HEK293T (cell line): ENCODE data around the gene SLC6A17.

Experiments used
- ARNT ChIP-seq: fragments of 450-650 bp; IDR thresholded peaks from 2 replicates; pipeline ENCODE4 v1.6.1; 2017; ENCODE audit warnings: mild to moderate bottlenecking
- BHLHE40 ChIP-seq: fragments of 450-650 bp; IDR thresholded peaks from 2 replicates; pipeline ENCODE4 v1.6.1; 2016; ENCODE audit warnings: mild to moderate bottlenecking, moderate library complexity, borderline replicate concordance
- ELF4 ChIP-seq: fragments of 450-650 bp; IDR thresholded peaks from 2 replicates; pipeline ENCODE4 v1.6.1; 2017; ENCODE audit warnings: antibody characterized with exemption
- FOXA1 ChIP-seq: fragments of 450-650 bp; IDR thresholded peaks from 2 replicates; pipeline ENCODE4 v1.6.1; 2016; ENCODE audit warnings: mild to moderate bottlenecking
- FOXK2 ChIP-seq: fragments of 450-650 bp; IDR thresholded peaks from 2 replicates; pipeline ENCODE4 v1.6.1; 2016; ENCODE audit warnings: mild to moderate bottlenecking
- FOXM1 ChIP-seq: fragments of 450-650 bp; IDR thresholded peaks from 2 replicates; pipeline ENCODE4 v1.6.1; 2017; ENCODE audit warnings: mild to moderate bottlenecking, borderline replicate concordance
- HDGF ChIP-seq: fragments of 450-650 bp; IDR thresholded peaks from 2 replicates; pipeline ENCODE4 v1.6.1; 2017; ENCODE audit warnings: antibody characterized with exemption, borderline replicate concordance
- L3MBTL2 ChIP-seq: fragments of 450-650 bp; conservative IDR thresholded peaks from 2 replicates; pipeline ENCODE4 v1.6.1; 2016; ENCODE audit warnings: mild to moderate bottlenecking
- NFRKB ChIP-seq: fragments of 450-650 bp; IDR thresholded peaks from 2 replicates; pipeline ENCODE4 v1.6.1; 2016; ENCODE audit warnings: mild to moderate bottlenecking, moderate library complexity
- SP1 ChIP-seq: fragments of 450-650 bp; IDR thresholded peaks from 2 replicates; pipeline ENCODE4 v1.6.1; 2017
- SUZ12 ChIP-seq: fragments of 450-650 bp; IDR thresholded peaks from 2 replicates; pipeline ENCODE4 v1.6.1; 2016; ENCODE audit warnings: mild to moderate bottlenecking
- TARDBP ChIP-seq: fragments of 450-650 bp; IDR thresholded peaks from 2 replicates; pipeline ENCODE4 v1.6.1; 2016
- ZNF384 ChIP-seq: fragments of 450-650 bp; IDR thresholded peaks from 2 replicates; pipeline ENCODE4 v1.6.1; 2016
- TF ChIP-seq, protein P1 (sequence below): fragments of 450-650 bp; IDR thresholded peaks from 2 replicates; pipeline ENCODE4 v1.6.1; 2016

DNA sequence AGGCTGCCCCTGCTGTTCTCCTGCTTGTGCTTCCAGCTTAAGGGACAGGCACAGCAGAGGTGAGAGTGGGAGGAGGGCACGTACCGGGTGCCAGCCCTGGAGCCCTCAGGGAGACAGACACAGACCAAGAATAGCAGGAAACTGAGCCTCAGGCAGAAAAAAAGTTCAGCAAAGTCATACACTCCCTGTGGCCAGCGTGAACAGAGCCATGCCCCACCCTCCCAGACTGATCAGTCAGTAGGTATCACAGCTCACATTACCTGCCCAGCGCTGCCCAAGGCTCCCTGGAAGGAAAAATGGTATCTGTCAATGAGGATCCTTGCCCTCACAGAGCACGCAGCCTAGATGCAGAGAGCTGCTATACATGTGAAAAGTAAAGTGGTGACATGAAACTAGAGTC, 36.7 kb upstream of the SLC6A17 start:
- TF ChIP-seq L3MBTL2: no peak
- TF ChIP-seq HDGF: no peak
- no peak for TF ChIP-seq ELF4
- no peak for TF ChIP-seq BHLHE40
- no peak for TF ChIP-seq TARDBP
- TF ChIP-seq FOXM1: no peak
- TF ChIP-seq NFRKB: no peak
- no peak for TF ChIP-seq ARNT
- no peak for TF ChIP-seq SUZ12
- TF ChIP-seq FOXK2: no peak
- TF ChIP-seq FOXA1: no peak
- TF ChIP-seq ZNF384: no peak
- no peak for TF ChIP-seq SP1
- TF ChIP-seq, protein P1, sequence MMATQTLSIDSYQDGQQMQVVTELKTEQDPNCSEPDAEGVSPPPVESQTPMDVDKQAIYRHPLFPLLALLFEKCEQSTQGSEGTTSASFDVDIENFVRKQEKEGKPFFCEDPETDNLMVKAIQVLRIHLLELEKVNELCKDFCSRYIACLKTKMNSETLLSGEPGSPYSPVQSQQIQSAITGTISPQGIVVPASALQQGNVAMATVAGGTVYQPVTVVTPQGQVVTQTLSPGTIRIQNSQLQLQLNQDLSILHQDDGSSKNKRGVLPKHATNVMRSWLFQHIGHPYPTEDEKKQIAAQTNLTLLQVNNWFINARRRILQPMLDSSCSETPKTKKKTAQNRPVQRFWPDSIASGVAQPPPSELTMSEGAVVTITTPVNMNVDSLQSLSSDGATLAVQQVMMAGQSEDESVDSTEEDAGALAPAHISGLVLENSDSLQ: no peak
